ENCODE data around the gene IMMP2L.

DNA sequence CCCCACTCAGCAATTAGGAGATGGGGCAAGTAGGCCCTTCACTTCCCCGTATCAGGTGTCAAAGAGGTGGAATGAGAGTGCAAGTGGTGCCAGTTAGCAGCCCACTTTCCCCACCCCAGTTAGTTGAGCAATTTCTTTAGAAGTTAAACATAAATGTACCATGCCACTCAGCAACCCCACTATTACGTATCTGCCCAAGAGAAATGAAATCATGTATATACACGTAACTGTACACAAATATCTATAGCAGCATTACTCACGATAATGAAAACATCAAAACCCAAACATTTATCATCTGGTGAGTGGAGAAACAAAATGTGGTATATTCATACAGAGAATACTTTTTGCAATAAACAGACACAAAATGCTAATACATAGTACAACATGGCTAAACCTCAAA is 50.4 kb downstream of the IMMP2L start:
- TF ChIP-seq, protein P1, sequence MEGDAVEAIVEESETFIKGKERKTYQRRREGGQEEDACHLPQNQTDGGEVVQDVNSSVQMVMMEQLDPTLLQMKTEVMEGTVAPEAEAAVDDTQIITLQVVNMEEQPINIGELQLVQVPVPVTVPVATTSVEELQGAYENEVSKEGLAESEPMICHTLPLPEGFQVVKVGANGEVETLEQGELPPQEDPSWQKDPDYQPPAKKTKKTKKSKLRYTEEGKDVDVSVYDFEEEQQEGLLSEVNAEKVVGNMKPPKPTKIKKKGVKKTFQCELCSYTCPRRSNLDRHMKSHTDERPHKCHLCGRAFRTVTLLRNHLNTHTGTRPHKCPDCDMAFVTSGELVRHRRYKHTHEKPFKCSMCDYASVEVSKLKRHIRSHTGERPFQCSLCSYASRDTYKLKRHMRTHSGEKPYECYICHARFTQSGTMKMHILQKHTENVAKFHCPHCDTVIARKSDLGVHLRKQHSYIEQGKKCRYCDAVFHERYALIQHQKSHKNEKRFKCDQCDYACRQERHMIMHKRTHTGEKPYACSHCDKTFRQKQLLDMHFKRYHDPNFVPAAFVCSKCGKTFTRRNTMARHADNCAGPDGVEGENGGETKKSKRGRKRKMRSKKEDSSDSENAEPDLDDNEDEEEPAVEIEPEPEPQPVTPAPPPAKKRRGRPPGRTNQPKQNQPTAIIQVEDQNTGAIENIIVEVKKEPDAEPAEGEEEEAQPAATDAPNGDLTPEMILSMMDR (IDR thresholded peaks at IDR 0.05; ENCODE audit: extremely low read depth in 1 of 2, insufficient read depth in 1 of 2, low read depth in 1 of 2, low read length in 2 of 2) = no peak
- TF ChIP-seq MYC (IDR thresholded peaks at IDR 0.05; ENCODE audit: low read depth, low read length) = no peak
- no peak for TF ChIP-seq POLR2A (IDR thresholded peaks at IDR 0.05; ENCODE audit: low read depth, low read length)
